Stimulated activated CD8-positive, alpha-beta memory T cell treated with anti-CD3 and anti-CD28 coated beads, Interleukin-4, amount 100 ng/mL, for 4 hours (primary cell): ENCODE results near the gene MC2R.
"Not testable (repeated sequence)": the region's sequence is repeated elsewhere in the genome, so short reads cannot be mapped to it uniquely, and the experiment has no call there.

Source experiments
- DNase-seq, 2 donors: peaks; one replicate each; pipeline ENCODE4 v3.0.0-alpha.2; 2020; ENCODE audit warnings: low read depth in 2 of 2, low spot score in 1 of 2

The MC2R gene

DNA sequence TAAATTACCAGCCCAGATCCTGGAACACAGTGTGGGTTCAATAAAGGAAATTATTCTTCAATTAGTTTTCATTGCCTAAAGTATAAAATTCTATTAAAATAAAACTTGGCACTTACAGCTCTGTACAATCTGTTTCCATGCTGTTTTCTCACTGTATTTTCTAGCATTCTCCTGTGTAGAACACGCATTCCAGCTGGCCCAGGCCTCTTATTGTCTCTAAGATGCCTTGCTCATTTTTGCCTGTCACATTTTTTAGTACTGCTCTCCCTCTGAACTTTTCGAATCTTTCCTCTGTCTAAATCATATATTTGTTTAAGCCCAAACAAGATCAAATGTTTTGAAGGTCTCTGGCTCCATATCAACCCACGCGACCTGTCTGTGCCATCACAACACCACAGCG lies 20.8 kb downstream of the MC2R start:
- no peak for DNase-seq

DNA sequence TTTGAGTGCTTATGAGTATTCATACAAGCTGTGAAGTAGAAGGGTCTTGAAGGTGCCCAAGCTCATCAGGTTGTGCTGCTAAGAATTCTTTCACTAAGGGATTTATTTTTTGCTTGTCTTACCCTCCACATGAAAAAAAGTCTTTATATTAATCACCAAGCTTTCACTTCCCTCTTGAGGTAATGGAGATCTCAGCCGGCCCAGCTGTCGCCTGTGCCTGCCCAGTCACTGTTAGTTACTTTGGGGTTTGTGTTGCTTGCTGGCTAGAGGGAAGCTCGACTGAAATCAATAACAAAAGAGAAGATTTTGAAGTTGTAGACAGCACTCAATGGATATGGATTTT lies 21.9 kb downstream of the MC2R start:
- DNase-seq, result no peak

- no peak for DNase-seq
Observed at GRCh38 chr18:13892098-13892497, 23.2 kb downstream of the MC2R start.

DNA sequence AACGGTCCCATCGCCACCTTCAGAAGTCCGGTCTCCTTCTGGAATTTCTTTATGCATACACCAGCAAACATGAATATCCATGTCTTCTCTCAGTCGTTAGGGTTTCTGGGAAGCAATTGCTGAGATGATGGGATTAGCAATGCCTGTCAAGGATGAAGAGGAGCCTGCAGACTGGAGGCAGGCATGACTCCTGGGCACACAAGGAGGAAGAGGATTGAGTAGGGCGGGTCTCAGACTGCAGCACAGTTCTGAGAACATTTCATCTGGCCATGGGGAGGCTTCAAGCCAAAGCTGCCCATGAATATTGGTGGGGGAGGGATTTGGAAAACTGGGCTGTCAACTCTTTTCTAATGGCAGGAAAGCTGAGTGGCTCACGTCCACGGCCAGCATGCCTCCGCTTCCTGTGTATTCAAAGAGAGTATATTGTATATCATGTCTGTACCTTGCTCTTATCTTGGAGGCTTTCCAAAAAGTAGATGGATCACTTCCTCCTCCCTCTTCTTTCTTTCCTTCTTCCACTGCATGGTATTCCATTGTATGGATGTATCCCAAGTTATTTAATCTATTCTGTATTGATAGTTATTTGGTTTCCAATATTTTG lies 24.5 kb downstream of the MC2R start:
- no peak for DNase-seq

- DNase-seq, result no peak
Observed at GRCh38 chr18:13889671-13890070, 25.7 kb downstream of the MC2R start.

DNA sequence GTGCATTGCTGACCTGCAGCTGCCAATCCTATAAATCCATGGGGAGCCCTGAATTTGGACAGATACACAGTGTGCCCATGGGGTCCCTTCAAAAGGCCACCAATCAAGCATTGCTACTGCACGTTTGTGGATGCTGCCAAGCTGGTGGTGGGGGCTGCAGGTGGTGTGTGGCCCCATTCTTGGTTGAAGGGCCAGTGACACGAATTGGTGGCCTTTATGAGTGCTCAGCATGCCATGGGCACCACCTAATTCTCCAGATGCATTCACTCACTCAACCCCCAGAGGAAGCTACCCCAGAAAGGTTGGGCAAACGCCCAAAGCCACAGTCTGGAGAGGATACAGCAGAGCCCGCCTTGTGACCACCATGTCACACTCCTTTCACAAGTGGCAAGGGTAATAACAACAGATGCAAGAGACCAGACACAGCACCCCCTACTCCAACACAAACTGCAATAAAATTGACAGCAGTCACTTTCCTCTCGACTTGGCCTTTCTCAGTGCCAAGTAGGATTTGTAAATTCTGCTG lies 27.1 kb downstream of the MC2R start:
- DNase-seq, result no peak

DNA sequence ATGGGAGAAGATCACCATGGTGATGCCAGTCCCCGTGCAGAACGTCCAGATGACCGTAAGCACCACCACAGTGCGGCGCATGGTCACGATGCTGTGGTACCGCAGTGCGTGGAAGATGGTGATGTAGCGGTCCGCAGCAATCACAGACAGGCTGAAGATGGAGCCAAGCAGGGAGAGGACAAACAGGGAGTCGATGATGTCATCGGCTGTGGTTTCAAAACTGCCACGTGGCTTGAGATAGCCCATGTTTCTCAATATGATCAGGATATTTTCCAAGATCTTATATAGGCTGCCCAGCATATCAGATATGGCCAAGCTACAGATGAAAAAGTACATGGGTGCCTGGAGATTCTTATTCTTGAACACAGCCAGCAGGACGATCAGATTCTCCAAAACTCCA lies 30.3 kb downstream of the MC2R start:
- DNase-seq, result no peak

DNA sequence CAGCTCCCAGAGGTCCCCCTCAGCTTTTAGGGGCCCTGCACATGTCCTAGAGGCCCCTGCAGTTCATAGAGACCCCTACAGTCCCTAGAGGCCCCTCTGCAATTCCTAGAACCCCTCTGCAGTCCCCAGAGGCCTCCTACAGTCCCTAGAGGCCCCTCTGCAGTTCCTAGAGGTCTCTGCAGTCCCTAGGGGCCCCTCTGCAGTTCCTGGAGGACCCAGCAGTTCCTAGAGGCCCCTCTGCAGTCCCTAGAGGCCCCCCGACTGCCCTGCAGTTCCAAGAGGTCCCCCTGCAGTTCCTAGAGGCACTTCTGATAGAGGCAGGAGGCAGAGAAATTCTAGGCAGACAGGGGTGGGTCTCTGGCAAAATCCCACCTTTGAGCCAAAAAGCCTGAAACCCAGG lies 35.4 kb downstream of the MC2R start:
- DNase-seq, result no peak

DNA sequence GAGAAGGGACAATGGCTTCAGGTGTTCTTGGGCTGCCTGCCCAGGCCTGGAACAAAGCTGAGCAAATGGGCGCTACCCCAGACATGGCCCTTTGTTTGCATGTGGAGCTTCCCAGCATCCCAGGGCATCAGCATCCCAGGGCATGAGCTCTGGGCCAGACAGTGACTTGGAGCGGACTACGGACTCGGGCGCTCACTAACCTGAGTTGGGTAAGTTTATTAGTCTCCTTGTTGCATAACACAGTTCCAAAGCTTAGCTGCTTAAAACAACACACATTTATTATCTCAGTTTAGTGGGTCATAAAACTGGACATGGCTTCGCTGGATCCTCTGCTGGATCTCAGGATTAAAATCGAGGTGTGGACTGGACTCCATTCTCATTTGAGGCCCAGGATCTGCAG lies 35.8 kb downstream of the MC2R start:
- DNase-seq, result no peak

- DNase-seq, result no peak
Observed at GRCh38 chr18:13878857-13879256, 36.5 kb downstream of the MC2R start.

GRCh38 chr18:13877157-13877556 lies 38.2 kb downstream of the MC2R start:
- DNase-seq, result no peak

- no peak for DNase-seq
Observed at GRCh38 chr18:13874558-13874957, 40.8 kb downstream of the MC2R start.

GRCh38 chr18:13872932-13873331 lies 42.4 kb downstream of the MC2R start:
- no peak for DNase-seq

DNA sequence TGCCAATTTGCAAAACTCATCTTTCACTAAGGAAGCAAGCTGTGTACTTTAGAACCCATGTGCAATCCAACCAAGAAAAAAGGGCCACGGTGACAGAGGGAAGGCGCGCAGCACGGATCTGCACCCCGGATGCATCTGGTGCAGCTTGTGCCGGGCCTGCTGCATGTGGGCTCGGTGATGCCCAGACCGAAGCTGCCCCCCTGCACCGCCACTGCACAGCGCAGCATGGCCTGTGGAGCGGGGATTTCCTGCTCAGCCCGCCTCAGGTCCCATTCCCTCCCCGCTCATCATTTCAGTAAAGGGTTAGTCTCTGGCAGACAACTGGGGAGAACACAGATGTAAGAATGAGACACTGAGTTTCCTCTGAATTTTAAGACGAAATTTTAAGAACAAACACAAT lies 43.0 kb downstream of the MC2R start:
- DNase-seq, result no peak

DNA sequence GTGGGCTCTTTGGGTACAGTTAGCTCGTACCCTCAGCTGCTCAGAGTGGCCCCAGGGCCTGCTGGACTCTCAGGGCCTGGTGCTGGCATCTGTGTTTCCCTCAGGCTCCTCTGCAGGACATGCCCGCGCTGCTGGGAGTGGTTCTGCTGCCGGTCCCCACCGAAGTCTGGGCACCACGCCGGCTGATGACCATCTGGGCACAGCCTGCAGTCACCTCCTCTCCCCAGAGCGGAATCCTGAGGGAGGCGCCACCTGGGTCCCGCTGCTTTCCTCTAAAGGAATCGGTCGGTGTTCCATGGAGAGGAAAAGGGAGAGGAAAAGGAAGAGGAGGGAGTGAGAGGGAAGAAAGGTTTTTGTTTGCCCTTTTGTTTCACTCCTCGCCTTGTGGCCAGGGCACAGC lies 43.6 kb downstream of the MC2R start:
- DNase-seq, result no peak

- no peak for DNase-seq
Observed at GRCh38 chr18:13868501-13869271, 46.6 kb downstream of the MC2R start.

DNA sequence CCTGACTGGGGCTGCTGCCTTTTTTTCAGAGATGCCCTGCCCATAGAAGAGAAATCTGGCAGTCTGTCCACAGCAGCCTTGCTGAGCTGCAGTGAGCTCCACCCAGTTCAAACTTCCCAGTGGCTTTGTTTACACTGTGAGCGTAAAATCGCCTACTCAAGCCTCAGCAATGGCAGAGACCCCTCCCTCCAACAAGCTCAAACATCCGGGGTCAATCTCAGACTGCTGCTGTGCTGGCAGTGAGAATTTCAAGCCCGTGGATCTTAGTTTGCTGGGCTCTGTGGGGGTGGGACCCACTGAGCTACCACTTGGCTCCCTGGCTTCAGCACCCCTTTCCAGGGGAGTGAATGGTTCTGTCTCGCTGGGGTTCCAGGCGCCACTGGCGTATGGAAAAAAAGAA lies 52.4 kb downstream of the MC2R start:
- not testable (repeated sequence) for DNase-seq

- no peak for DNase-seq
Observed at GRCh38 chr18:13849791-13850190, 65.5 kb downstream of the MC2R start.

- DNase-seq, result no peak
Observed at GRCh38 chr18:13836559-13836958, 78.8 kb downstream of the MC2R start.

DNA sequence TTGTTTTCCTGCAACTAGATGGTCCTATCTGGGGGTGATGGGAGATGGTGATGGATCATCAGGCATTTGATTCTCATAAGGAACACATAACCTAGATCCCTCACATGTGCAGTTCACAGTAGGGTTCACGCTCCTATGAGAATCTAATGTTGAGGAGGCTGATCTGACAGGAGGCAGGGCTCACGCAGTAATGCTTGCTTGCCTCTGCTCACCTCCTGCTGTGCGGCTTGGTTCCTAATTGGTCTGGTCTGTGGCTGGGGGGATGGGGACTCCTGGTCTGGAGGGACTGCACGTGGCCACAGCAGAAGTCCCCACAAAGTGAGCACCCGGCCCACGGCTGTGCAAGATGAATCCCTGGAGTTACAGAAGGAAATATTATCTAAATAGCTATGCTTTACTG lies 80.1 kb downstream of the MC2R start:
- no peak for DNase-seq

- DNase-seq, result no peak
Observed at GRCh38 chr18:13834496-13835015, 80.8 kb downstream of the MC2R start.
